HG02943 (cell line): Measurements from ENCODE around the gene PEX12.
"Not testable (repeated sequence)": the region's sequence is repeated elsewhere in the genome, so short reads cannot be mapped to it uniquely, and the experiment has no call there.

Experiments
- ATAC-seq: cut with Tn5 transposase; IDR thresholded peaks from one replicate; pipeline ENCODE4 v1.9.1; 2021; ENCODE audit warnings: mild to moderate bottlenecking, low read depth, moderate library complexity; ENCODE audit not compliant: unreplicated experiment

PEX12 gene

GRCh38 chr17:35540589-35541404 is 37.6 kb downstream of the PEX12 start:
- no peak for ATAC-seq

- ATAC-seq, result no peak
Observed at GRCh38 chr17:35539659-35540026, 38.7 kb downstream of the PEX12 start.

GRCh38 chr17:35537601-35538141 is 40.7 kb downstream of the PEX12 start, which contains the start of gene SLFN12L:
SLFN12L (minus strand) TSS chr17:35537678; CDS start chr17:35522364, 15,314 bp downstream.
- ATAC-seq, result no peak

GRCh38 chr17:35536664-35537171 is 41.7 kb downstream of the PEX12 start:
- no peak for ATAC-seq

GRCh38 chr17:35535406-35535805 is 43.0 kb downstream of the PEX12 start:
- not testable (repeated sequence) for ATAC-seq

- ATAC-seq, result no peak
Observed at GRCh38 chr17:35534576-35535093, 43.7 kb downstream of the PEX12 start.

GRCh38 chr17:35531160-35531559 is 47.2 kb downstream of the PEX12 start:
- no peak for ATAC-seq

GRCh38 chr17:35529866-35530265 is 48.5 kb downstream of the PEX12 start:
- no peak for ATAC-seq

GRCh38 chr17:35529326-35529725 is 49.0 kb downstream of the PEX12 start:
- ATAC-seq, result not testable (repeated sequence)
